ENCODE measurements around the gene PPM1H. TPM values are rescaled to one million over a fixed set of nuclear protein-coding genes. Genes with fewer than 3 reads are reported as not detected.

The PPM1H gene
- total RNA-seq, 4 donors from 2014 or later, result 1.5 to 2.7 (median 2.3) TPM

DNA sequence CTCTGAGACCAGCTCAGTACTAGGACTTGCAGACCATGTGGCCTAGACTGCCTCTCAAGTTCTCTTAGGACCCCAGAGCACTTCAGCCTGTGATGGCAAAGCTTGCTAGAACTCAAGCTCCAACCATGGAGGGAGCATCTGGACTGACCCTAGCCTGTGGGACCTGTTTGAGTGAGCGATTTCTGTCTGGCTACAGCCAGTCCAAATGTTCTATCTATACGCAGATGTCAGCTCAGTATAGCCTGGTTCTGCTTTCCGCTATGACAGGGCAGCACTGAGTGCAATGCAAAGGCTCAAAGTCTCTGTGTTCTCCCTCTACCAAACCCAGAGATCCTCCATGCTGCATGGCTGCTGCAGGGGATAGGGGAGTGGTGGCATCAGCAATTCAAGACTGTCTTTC lies 20.7 kb upstream of the PPM1H start:
- TF ChIP-seq, protein P1, sequence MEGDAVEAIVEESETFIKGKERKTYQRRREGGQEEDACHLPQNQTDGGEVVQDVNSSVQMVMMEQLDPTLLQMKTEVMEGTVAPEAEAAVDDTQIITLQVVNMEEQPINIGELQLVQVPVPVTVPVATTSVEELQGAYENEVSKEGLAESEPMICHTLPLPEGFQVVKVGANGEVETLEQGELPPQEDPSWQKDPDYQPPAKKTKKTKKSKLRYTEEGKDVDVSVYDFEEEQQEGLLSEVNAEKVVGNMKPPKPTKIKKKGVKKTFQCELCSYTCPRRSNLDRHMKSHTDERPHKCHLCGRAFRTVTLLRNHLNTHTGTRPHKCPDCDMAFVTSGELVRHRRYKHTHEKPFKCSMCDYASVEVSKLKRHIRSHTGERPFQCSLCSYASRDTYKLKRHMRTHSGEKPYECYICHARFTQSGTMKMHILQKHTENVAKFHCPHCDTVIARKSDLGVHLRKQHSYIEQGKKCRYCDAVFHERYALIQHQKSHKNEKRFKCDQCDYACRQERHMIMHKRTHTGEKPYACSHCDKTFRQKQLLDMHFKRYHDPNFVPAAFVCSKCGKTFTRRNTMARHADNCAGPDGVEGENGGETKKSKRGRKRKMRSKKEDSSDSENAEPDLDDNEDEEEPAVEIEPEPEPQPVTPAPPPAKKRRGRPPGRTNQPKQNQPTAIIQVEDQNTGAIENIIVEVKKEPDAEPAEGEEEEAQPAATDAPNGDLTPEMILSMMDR (IDR thresholded peaks at IDR 0.05; ENCODE audit: low read depth), result no peak

DNA sequence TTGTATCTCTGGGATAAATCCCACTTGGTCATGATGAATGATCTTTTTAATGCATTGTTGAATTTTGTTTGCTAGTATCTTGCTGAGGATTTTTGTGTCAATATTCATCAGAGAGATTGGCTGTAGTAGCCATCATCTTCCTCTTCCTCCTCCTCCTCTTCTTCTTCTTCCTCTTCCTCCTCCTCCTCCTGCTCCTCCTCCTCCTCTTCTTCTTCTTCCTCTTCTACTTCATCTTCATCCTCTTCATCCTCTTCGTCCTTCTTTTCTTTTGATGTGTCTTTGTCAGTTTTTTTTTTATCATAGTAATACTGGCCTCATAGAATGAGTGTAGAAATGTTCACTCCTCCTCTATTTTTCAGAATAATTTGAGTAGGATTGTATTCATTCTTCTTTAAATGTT lies 15.4 kb upstream of the PPM1H start:
- TF ChIP-seq, protein P1 (IDR thresholded peaks at IDR 0.05; ENCODE audit: low read depth), result no peak

DNA sequence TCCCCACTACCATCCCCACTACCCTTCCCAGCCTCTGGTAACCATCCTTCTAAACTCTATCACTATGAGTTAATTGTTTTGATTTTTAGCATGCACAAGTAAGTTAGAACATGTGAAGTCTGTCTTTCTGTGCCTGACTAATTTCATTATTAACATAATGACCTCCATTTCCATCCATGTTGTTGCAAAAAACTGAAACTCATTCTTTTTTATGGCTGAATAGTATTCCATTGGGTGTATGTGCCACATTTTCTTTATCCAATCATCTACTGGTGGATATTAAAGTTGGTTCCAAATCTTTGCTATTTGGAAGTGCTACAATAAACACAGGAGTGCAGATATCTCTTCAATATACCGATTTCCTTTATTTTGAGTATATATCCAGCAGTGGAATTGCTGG lies 13.2 kb upstream of the PPM1H start:
- TF ChIP-seq, protein P1 (IDR thresholded peaks at IDR 0.05; ENCODE audit: low read depth), result no peak

DNA sequence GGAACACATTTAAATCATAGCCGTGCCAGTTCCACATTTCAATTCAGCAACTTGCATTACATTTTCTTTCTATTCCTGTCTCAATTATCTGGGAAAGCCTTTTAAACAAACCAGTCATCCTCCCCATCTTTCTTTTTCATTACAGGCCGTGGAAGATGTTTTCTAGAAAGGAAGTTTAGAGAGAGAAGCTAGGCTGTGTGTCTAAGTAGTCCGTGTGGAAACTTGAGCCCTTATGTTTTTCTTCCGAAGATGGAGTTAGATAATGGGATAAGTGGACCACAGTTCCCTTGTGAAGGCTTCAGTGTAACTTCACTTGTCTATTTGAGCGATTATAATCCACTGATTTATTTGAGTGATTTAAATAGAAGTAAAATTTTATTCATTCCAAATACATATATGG lies 12.4 kb upstream of the PPM1H start:
- TF ChIP-seq, protein P1 (IDR thresholded peaks at IDR 0.05; ENCODE audit: low read depth), result no peak

DNA sequence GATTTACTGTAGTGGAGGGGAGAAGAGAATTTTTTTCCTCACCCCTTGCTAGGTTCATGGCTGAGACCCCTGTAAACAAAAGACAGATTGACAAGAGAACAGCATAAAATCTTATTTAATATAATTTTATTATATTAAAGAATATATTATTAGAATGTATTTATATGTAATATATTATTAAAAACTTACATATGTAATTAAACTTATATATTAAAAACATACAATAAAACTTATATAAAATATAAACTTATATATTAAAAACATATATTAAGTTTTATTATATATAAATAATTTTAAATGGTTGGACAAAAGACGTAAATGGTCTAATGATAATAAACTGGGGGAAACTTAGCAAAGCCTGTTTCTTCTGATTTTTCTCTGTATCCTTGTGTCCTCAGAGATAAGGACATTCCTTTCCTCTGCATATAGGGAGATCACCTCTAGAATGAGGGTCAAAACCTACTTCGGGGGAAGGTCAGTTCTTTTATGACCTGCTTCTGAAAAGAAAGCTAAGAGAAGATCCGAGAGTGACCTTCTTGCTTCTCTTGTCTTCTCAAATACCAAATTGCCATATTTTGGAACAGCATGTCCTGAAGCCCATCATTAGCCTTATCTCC lies 8.9 kb upstream of the PPM1H start:
- TF ChIP-seq, protein P1 (IDR thresholded peaks at IDR 0.05; ENCODE audit: low read depth), result no peak

DNA sequence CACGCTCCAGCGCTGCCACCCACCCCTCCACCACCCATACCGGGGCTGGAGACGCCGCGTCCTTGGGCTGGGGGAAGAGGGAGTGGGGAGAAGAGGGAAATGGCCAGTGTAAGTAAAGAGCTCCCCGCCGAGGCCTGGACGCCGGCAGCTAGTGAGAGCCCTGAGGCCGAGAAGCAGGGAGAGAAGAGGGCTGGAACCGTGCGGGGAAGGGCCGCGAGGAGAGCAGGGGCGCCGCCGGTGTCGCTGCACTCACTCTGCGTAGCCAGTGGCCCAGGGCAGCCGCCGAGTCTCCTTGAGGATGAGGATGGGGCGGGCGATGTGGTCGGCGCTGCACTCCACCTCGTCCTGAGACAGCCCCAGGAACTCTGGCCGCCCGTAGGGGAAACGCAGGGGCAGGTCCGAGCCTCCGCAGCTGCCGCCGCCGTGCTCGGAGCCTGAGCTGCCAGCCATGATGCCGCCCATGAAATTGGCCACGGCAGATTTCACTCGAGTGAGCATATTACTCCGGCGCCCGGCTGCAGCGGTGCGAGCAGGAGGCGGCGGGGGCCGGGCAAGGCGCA lies 631 bp downstream of the PPM1H start:
- TF ChIP-seq, protein P1 (IDR thresholded peaks at IDR 0.05; ENCODE audit: low read depth), result no peak

DNA sequence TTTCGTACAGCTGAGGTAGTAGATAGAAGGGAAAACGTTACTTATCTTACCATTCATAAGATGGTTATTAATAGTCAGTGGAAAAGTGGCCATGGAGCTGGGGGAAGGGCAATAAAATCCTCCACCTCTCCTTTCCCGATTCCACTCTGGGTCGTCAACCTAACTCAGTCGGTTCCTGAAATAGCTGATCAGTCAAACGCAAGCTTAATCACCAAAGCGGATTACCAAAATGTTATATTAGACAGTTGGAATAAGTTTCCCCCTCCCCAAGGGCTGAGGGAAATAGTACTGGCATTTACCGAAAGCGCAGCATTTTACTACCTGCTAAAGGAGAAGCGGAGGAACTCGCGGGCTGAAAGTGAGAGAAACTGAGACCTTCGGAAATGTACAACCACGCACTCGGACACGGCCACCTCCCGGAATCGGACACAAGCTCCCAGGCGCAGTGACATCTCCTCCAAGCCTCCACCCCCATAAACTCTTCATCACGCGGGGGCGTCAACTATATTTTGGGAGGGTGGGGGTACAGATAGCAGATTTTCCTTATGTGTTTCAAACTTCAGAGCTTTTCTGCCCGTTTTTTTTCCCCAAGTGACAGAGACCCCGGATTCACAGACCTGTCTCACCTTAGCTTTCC lies 1.2 kb downstream of the PPM1H start:
- TF ChIP-seq, protein P1 (IDR thresholded peaks at IDR 0.05; ENCODE audit: low read depth), result no peak

Data from subcutaneous adipose tissue (tissue), 4 donors.